T-helper 2 cell treated with Interferon-gamma antibody and Interleukin-4, amounts not matched to agents 100 ng/mL and 5 ng/mL, for 36 hours (primary cell): ENCODE results near the gene SPX. TPM values are rescaled to one million over a fixed set of nuclear protein-coding genes. Genes with fewer than 3 reads are reported as not detected.

Experiments
- intact Hi-C: fragments of 100-400 bp; cut with micrococcal nuclease; formaldehyde crosslinking; loops from one replicate; pipeline ENCODE4 v1.15.1; 2023
- total RNA-seq: library from RNA; stranded (reverse); gene quantifications from 2 replicates; pipeline ENCODE4 v1.2.3, GENCODE V29; 2022

Gene SPX
- total RNA-seq, 1 donor from 2014 or later: 0.52 TPM

DNA sequence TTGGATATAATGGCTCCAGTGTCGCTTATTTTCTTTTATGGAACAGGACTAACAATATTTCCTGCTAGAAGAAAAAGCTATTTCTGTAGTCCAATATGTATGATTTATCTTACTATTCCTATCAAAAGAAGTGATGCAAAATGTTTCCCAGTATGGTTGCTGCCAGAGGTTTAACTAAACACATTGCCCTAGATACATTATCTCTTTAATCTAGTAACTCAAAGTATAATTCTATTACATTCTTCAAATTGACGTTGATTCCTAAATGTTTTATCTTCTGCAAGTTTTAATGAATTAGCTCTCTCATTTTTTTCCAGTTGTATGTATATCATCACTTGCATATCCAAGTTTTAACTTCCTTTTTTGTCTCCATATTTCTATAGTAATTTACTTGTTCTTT, 50.3 kb downstream of the SPX start:
- intact Hi-C loops: no loop called here

DNA sequence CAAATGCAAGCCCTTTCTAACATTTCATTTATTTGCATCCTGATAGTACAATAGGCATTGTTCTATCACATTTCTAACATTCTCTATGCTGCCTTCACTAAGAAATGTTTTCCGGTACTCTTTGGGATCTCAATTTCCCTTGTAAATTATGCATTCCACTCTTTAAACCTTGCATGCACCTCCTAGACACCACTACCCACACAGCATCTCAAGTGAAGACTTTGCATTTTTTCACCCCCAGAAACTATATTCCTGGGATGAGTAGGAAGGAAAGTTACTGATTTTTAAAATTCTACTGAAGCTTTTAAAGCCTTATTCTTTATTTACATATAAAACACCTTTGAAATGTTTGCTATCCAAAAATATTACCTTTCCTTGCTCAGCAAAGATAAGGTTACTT, 51.4 kb downstream of the SPX start:
- intact Hi-C loops: no loop called here

DNA sequence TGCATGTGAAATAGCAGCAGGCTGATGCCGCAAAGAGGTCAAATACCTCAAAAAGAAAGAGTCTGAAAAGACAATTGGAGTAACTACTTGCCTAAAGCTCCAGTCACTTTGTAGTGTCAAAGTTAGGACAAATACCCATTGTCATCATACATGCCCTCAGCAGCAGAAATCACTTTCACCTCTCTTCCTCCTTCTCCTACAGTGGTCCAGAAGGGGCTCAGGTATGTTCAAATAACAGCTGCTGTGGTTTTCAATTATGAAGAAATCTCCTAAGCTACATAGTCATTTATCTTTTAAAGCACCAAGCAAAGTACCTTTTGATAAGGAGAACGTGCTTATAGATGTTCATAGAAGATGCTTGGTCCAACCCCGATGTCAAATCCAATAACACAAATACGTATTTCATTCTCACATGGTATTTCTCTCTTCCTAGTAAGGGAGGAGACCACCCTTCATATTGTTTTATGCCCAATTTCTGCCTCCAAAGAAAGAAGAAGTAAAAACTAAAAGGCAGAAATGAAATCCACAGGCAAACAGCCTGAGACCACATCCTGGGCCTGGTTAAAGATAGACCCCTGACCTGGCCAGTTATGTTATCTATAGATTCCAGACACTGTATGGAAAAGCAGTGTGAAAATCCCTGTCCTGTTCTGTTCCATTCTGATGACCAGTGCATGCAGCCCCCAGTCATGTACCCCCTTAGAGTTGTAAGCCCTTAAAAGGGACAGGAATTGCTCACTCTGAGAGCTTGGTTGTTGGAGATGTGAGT, 54.8 kb downstream of the SPX start:
- intact Hi-C loops: no loop called here

Other genes with a start within 250 kb of the SPX start
- 0.02 TPM in 1 of 2 replicates, not detected in the other for gene SLCO1A2, start 191.4 kb upstream of the SPX start, total RNA-seq
- gene IAPP, start 153.4 kb upstream of the SPX start, total RNA-seq: not detected in 2 replicates
- gene PYROXD1, start 88.6 kb upstream of the SPX start, total RNA-seq: 32.3 and 34.4 TPM in 2 replicates
- 84.8 and 87.8 TPM in 2 replicates for gene RECQL, start 24.7 kb upstream of the SPX start, total RNA-seq
- 41.4 and 44.5 TPM in 2 replicates for gene GOLT1B, start 24.5 kb upstream of the SPX start, total RNA-seq
- gene GYS2, start 78.6 kb downstream of the SPX start, total RNA-seq: 0.11 and 0.23 TPM in 2 replicates
- 1,291 and 1,307 TPM in 2 replicates for gene LDHB, start 131.5 kb downstream of the SPX start, total RNA-seq
- gene KCNJ8, start 248.4 kb downstream of the SPX start, total RNA-seq: not detected in 2 replicates